Measurements from ENCODE around the gene KIF18A.

KIF18A gene

DNA sequence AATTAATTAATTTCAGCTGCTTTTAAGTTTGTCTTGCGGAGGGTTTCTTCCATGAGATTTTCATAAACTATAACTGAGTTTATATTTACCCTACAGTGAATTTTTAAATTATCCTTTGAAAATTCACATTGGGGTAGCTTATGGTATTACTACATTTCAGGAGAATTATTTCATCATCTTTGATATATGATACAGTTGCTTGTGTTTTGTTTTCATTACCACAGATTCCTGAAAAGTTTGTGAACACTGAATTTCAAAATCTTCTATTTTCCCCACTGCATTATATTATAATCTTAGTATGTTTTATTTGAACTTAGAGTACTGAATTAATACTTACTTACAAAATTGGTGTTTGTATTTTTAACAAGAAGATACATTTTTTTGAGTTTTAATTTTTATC lies 24.6 kb upstream of the KIF18A start:
- ChIA-PET CTCF (no interaction called here), POLR2A (no interaction called here)
- H3K4me3 ChIP-seq (ENCODE audit: low read depth, low read length), result no peak overlapping the region
- TF ChIP-seq, protein P1, sequence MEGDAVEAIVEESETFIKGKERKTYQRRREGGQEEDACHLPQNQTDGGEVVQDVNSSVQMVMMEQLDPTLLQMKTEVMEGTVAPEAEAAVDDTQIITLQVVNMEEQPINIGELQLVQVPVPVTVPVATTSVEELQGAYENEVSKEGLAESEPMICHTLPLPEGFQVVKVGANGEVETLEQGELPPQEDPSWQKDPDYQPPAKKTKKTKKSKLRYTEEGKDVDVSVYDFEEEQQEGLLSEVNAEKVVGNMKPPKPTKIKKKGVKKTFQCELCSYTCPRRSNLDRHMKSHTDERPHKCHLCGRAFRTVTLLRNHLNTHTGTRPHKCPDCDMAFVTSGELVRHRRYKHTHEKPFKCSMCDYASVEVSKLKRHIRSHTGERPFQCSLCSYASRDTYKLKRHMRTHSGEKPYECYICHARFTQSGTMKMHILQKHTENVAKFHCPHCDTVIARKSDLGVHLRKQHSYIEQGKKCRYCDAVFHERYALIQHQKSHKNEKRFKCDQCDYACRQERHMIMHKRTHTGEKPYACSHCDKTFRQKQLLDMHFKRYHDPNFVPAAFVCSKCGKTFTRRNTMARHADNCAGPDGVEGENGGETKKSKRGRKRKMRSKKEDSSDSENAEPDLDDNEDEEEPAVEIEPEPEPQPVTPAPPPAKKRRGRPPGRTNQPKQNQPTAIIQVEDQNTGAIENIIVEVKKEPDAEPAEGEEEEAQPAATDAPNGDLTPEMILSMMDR (IDR thresholded peaks at IDR 0.05; ENCODE audit: insufficient read depth, low read length, missing control alignments), result no peak
- no peak for DNase-seq (ENCODE audit: low read depth, low spot score)

DNA sequence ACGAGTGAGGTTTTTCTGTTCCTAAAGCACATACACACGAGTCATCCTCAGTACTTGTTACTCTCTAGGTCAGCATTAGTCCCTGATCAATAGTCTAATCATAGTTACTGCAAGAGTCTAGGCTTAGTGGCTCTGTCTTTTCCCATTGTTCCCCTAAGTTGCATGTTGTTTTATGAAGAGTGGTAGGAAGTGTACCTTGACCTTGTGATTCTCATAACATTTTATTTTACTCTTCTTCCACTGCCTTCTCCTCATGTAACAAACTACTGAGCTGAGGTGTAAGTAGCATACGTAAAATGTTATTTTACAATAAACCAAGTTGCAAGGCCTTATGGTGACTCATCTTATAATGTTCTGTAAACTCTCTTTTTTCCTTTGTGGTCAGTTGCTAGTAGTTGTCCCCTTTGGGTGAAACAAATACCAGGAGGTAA lies 15.2 kb upstream of the KIF18A start:
- no peak overlapping the region for H3K4me3 ChIP-seq (ENCODE audit: low read depth, low read length)
- no peak for DNase-seq (ENCODE audit: low read depth, low spot score)
- ChIA-PET POLR2A (no interaction called here), CTCF (interaction anchor here (1.0 kb wide), 1 partner anchor 53 kb away, joined by 3 read pairs; no protein-coding TSS in a partner anchor)
- TF ChIP-seq, protein P1 (IDR thresholded peaks at IDR 0.05; ENCODE audit: insufficient read depth, low read length, missing control alignments), result no peak

DNA sequence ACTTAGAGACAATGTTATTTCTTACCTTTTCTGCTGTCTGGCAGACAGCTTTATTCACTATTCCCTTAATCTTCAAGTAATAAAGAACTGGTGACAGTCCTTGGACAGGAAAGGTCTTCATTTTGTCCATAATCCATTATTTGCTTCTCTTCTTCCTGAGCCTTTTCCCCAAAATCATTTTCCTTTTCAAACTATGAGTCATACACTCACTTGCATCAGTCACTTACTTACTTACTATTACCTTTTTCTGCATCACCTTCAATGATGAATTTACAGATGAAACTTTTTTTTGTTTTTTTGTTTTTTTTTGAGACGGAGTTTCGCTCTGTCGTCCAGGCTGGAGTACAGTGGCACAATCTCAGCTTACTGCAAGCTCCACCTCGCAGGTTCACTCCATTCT lies 9.8 kb upstream of the KIF18A start:
- ChIA-PET CTCF (interaction anchor here (0.8 kb wide), 1 partner anchor 411 kb away, joined by 3 read pairs; no protein-coding TSS in a partner anchor), POLR2A (no interaction called here)
- DNase-seq (ENCODE audit: low read depth, low spot score), result no peak
- TF ChIP-seq, protein P1 (IDR thresholded peaks at IDR 0.05; ENCODE audit: insufficient read depth, low read length, missing control alignments), result no peak
- no peak overlapping the region for H3K4me3 ChIP-seq (ENCODE audit: low read depth, low read length)

DNA sequence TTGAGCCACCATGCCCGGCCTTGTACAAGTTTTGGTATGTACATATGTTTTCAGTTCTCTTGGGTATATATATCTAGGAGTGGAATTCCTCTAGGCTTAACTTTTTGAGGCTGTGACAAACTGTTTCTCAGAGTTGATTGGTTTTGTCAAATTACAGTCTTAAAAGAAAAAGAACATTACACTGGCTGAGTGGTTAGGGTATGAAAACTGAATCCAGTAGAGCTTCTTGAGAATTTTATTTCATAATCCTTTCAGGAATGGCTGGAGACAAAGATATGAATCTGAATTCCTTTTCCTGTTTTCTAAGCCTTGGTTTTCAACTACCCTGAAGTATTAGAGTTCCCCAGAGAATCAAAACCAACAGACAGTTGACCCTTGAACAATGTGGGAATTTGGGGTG lies 6.8 kb upstream of the KIF18A start:
- DNase-seq (ENCODE audit: low read depth, low spot score), result no peak
- H3K4me3 ChIP-seq (ENCODE audit: low read depth, low read length), result no peak overlapping the region
- ChIA-PET POLR2A (no interaction called here), CTCF (interaction anchor here (1.5 to 1.6 kb wide), 2 partner anchors 398 to 415 kb away, joined by 4 read pairs; no protein-coding TSS in a partner anchor)
- TF ChIP-seq, protein P1 (IDR thresholded peaks at IDR 0.05; ENCODE audit: insufficient read depth, low read length, missing control alignments), result no peak

DNA sequence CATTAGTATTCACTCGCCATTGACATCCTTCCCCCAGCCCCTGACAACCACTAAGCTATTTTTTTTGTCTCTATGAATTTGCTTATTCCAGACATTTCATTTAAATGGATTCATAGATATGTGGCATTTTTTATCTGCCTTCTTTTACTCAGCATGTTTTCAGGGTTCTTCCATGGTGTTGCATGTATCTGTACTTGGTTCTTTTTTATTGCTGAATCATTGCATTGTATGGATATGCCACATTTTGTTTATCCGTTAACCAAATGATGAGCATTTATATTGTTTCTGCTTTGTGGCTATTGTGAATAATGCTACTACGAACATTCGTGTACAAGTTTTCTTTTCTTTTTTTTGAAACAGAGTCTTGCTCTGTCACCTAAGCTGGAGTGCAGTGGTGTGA lies 6.2 kb upstream of the KIF18A start:
- DNase-seq (ENCODE audit: low read depth, low spot score), result no peak
- TF ChIP-seq, protein P1 (IDR thresholded peaks at IDR 0.05; ENCODE audit: insufficient read depth, low read length, missing control alignments), result no peak
- ChIA-PET POLR2A (interaction anchor here (0.6 kb wide), 1 partner anchor 227 kb away, joined by 3 read pairs; no protein-coding TSS in a partner anchor), CTCF (interaction anchor here (1.5 to 1.6 kb wide), 2 partner anchors 397 to 416 kb away, joined by 4 read pairs; no protein-coding TSS in a partner anchor)
- no peak overlapping the region for H3K4me3 ChIP-seq (ENCODE audit: low read depth, low read length)

DNA sequence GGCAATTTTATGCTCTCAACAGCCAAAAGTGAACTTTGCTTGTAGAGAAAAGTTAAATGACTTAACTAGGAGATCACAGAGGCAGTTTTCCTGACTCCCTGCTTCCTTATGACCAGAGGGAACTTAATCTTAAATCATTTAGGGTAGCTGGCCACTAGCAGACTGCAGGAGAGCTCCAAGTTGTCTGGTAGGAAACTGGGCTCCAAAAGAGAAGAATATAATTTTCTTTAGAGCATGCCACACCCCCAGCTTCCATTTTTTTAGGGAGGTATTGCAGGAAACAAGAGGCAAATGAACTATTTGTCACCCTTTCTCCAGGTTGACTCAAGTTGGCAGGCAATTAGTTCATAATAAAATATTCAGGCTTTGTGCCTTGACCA lies 2.9 kb upstream of the KIF18A start:
- no peak for DNase-seq (ENCODE audit: low read depth, low spot score)
- POLR2A ChIA-PET, result no interaction called here
- CTCF ChIA-PET, result interaction anchor here (0.6 to 1.5 kb wide), 3 partner anchors 8 to 409 kb away, joined by 3 to 5 read pairs (median 3); no protein-coding TSS in a partner anchor

More for the DNA sequence above, 2.9 kb upstream of the KIF18A start:
- H3K4me3 ChIP-seq (ENCODE audit: low read depth, low read length), result peak overlapping the region; percentile 71
- TF ChIP-seq, protein P1 (IDR thresholded peaks at IDR 0.05; ENCODE audit: insufficient read depth, low read length, missing control alignments), result no peak
